HEK293T (cell line): ENCODE data around the gene SOHLH2.

Experiments
- BHLHE40 ChIP-seq: fragments of 450-650 bp; IDR thresholded peaks from 2 replicates; pipeline ENCODE4 v1.6.1; 2016; ENCODE audit warnings: mild to moderate bottlenecking, moderate library complexity, borderline replicate concordance
- CTBP1 ChIP-seq: fragments of 450-650 bp; IDR thresholded peaks from 2 replicates; pipeline ENCODE4 v1.6.1; 2016; ENCODE audit warnings: borderline replicate concordance
- ELF4 ChIP-seq: fragments of 450-650 bp; IDR thresholded peaks from 2 replicates; pipeline ENCODE4 v1.6.1; 2017; ENCODE audit warnings: antibody characterized with exemption
- FOXA1 ChIP-seq: fragments of 450-650 bp; IDR thresholded peaks from 2 replicates; pipeline ENCODE4 v1.6.1; 2016; ENCODE audit warnings: mild to moderate bottlenecking
- FOXM1 ChIP-seq: fragments of 450-650 bp; IDR thresholded peaks from 2 replicates; pipeline ENCODE4 v1.6.1; 2017; ENCODE audit warnings: mild to moderate bottlenecking, borderline replicate concordance
- HDGF ChIP-seq: fragments of 450-650 bp; IDR thresholded peaks from 2 replicates; pipeline ENCODE4 v1.6.1; 2017; ENCODE audit warnings: antibody characterized with exemption, borderline replicate concordance
- L3MBTL2 ChIP-seq: fragments of 450-650 bp; conservative IDR thresholded peaks from 2 replicates; pipeline ENCODE4 v1.6.1; 2016; ENCODE audit warnings: mild to moderate bottlenecking
- PKNOX1 ChIP-seq: fragments of 450-650 bp; IDR thresholded peaks from 2 replicates; pipeline ENCODE4 v1.6.1; 2016
- SP1 ChIP-seq: fragments of 450-650 bp; IDR thresholded peaks from 2 replicates; pipeline ENCODE4 v1.6.1; 2017
- SUZ12 ChIP-seq: fragments of 450-650 bp; IDR thresholded peaks from 2 replicates; pipeline ENCODE4 v1.6.1; 2016; ENCODE audit warnings: mild to moderate bottlenecking
- ZNF384 ChIP-seq: fragments of 450-650 bp; IDR thresholded peaks from 2 replicates; pipeline ENCODE4 v1.6.1; 2016

GRCh38 chr13:36244073-36244472 lies 29.7 kb upstream of the SOHLH2 start:
- TF ChIP-seq FOXA1, result no peak
- TF ChIP-seq ELF4, result no peak
- TF ChIP-seq BHLHE40, result no peak
- TF ChIP-seq L3MBTL2, result no peak
- TF ChIP-seq SP1, result no peak
- TF ChIP-seq FOXM1, result no peak
- no peak for TF ChIP-seq CTBP1
- TF ChIP-seq SUZ12, result no peak
- no peak for TF ChIP-seq PKNOX1
- TF ChIP-seq HDGF, result no peak
- no peak for TF ChIP-seq ZNF384
